Osteoblast (primary cell): ENCODE results near the gene DIPK1C. TPM values are rescaled to one million over a fixed set of nuclear protein-coding genes. Genes with fewer than 3 reads are reported as not detected.

Experiments used
- DNase-seq: peaks from one replicate; pipeline ENCODE4 v3.0.0; 2011; ENCODE audit warnings: low spot score, mixed read lengths; ENCODE audit not compliant: insufficient read length; ENCODE audit errors: missing footprints
- H2AFZ ChIP-seq: 2 replicates; pipeline ENCODE4 v1.6.0; 2011; ENCODE audit warnings: mild to moderate bottlenecking, low read length
- H3K27ac ChIP-seq: 2 replicates; pipeline ENCODE4 v1.5.1; 2011; ENCODE audit warnings: mild to moderate bottlenecking, low read depth, low read length, moderate library complexity
- H3K27me3 ChIP-seq: 2 replicates; pipeline ENCODE4 v1.6.0; 2012; ENCODE audit warnings: mild to moderate bottlenecking, control low read depth, inconsistent platforms, low read length, moderate library complexity; ENCODE audit not compliant: insufficient read depth
- H3K36me3 ChIP-seq: 2 replicates; pipeline ENCODE4 v1.5.1; 2011; ENCODE audit warnings: mild to moderate bottlenecking, low read length, control low read depth, moderate library complexity; ENCODE audit not compliant: insufficient read depth
- H3K4me1 ChIP-seq: 2 replicates; pipeline ENCODE4 v1.5.1; 2011; ENCODE audit warnings: mild to moderate bottlenecking, low read length, control low read depth, moderate library complexity; ENCODE audit not compliant: insufficient read depth
- H3K4me2 ChIP-seq: 2 replicates; pipeline ENCODE4 v1.6.0; 2011; ENCODE audit warnings: mild to moderate bottlenecking, low read length; ENCODE audit not compliant: insufficient read depth
- H3K4me3 ChIP-seq: fragments of 200-600 bp; sonication (generic); 3 replicates; pipeline ENCODE4 v1.5.1; 2012; ENCODE audit warnings: mild to moderate bottlenecking, low read length, inconsistent platforms; ENCODE audit not compliant: insufficient read depth
- H3K79me2 ChIP-seq: 2 replicates; pipeline ENCODE4 v1.6.0; 2012; ENCODE audit warnings: mild to moderate bottlenecking, low read length, control low read depth, inconsistent platforms; ENCODE audit not compliant: insufficient read depth
- H3K9me3 ChIP-seq: 2 replicates; pipeline ENCODE4 v1.5.1; 2011; ENCODE audit warnings: low read depth, low read length, control low read depth
- H4K20me1 ChIP-seq: 2 replicates; pipeline ENCODE4 v1.6.0; 2012; ENCODE audit warnings: mild to moderate bottlenecking, low read length, control low read depth; ENCODE audit not compliant: insufficient read depth
- CTCF ChIP-seq: IDR thresholded peaks from 2 replicates; pipeline ENCODE4 v1.5.1; 2011; ENCODE audit warnings: mild to moderate bottlenecking, low read depth, low read length, moderate library complexity; ENCODE audit errors: extremely low read depth
- total RNA-seq: library from RNA; depleted of rRNA; stranded (reverse); fragments of >200 nt; gene quantifications from 2 replicates; pipeline ENCODE4 v1.2.3, GENCODE V29; 2012

Gene DIPK1C
- total RNA-seq, result not detected in 2 replicates

DNA sequence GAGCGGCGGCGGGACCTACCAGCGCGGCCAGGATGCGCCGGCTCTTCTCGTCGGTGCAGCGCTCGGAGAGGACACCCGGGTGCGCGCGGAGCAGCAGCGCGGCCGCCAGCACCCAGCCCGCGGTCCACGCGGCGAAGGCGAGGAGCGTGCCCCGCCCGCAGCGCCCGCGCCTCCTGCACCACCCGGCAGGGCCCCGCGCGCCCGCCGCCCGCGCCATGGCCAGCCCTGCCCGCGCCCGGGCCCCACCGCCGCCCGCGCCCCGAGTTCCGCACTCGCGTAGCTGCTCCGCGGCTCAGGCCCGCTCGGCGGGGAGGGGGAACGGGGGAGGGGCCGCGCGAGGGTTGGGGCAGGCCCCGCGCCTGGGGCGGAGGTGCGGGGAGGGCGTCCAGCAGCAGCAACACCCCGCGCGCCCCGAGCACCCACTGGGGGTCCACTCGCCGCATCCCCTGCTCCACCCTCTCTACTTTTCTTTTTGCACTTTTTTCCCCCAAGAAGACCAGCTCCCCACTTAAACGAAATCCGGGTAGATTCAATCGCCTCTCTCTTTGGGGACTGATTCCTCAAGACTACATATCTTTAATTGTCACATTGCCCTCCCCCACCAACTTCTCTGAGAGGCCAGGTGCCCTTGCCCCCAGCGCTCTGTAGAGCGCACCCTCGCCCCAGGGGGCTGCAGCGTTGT lies at the start of gene DIPK1C:
DIPK1C (minus strand) TSS at position 266 of the 682 bp plus-strand sequence; CDS start at position 217, 49 bp downstream.
- H3K4me3 ChIP-seq, result no peak within 1 kb of the TSS
- H2AFZ ChIP-seq, result no peak within 1 kb of the TSS
- peaks cover 62% of the 10 kb centered on the region for H3K27me3 ChIP-seq
- no peak for DNase-seq
- no peaks in the 10 kb centered on the region for H3K4me1 ChIP-seq
- no peak for TF ChIP-seq CTCF
- H3K79me2 ChIP-seq, result no peaks in the 10 kb centered on the region
- H3K4me2 ChIP-seq, result no peak within 1 kb of the TSS
- H3K36me3 ChIP-seq, result no peaks in the 10 kb centered on the region
- H4K20me1 ChIP-seq, result no peaks in the 10 kb centered on the region
- no peak within 1 kb of the TSS for H3K27ac ChIP-seq
- H3K9me3 ChIP-seq, result no peaks in the 10 kb centered on the region

DNA sequence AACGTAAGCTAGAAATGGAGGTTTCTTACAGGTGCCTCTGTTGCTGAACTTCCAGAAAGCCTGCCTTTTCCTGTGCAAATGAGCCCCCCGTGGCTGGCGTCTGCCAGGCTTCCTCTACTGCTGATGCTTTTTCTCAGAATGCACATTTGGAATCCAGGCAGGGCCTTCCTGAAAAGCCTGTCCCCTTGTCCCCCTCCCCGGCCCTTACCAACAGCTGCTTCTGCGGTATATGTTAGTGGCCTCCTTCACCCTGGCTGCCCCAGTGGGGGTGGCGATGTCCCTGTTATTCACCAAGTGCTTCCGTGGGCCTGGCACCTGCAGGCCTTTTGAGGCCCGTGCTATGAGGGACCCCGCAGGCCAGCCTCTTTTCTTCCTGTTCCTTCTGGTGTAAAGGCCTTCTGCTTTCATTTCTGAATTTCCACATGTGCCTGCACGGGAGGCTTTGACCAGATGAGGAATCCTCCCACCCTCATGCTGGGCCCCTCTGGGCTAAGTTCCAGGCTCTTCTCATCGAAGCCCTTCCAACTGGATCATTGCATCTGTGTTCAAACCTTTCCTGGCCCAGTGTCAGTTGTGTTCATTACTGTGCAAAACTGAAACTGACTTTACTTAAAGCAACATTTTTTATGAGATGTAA lies 49.5 kb upstream of the DIPK1C start:
- no peaks in the 10 kb centered on the region for H3K79me2 ChIP-seq
- H3K36me3 ChIP-seq, result peaks cover 47% of the 10 kb centered on the region

GRCh38 chr18:74505776-74506175 lies 48.7 kb upstream of the DIPK1C start:
- Histone ChIP-seq H3K4me3 (no peak overlapping the region), H3K36me3 (peaks cover 50% of the 10 kb centered on the region), H3K9me3 (no peaks in the 10 kb centered on the region), H3K27ac (no peak overlapping the region), H3K4me2 (no peak overlapping the region), H3K4me1 (no peaks in the 10 kb centered on the region), H4K20me1 (peaks cover 3% of the 10 kb centered on the region), H3K79me2 (no peaks in the 10 kb centered on the region), H2AFZ (no peak overlapping the region), H3K27me3 (no peaks in the 10 kb centered on the region)
- TF ChIP-seq CTCF, result no peak
- DNase-seq, result no peak

More for the DNA sequence above, 49.5 kb upstream of the DIPK1C start:
- DNase-seq, result no peak
- Histone ChIP-seq H3K27me3 (no peaks in the 10 kb centered on the region), H4K20me1 (peaks cover 3% of the 10 kb centered on the region), H3K27ac (no peak overlapping the region), H3K9me3 (no peaks in the 10 kb centered on the region), H2AFZ (no peak overlapping the region), H3K4me2 (no peak overlapping the region), H3K4me3 (no peak overlapping the region), H3K4me1 (no peaks in the 10 kb centered on the region)
- TF ChIP-seq CTCF, result no peak

- no peak overlapping the region for H3K27ac ChIP-seq
- H3K27me3 ChIP-seq, result no peaks in the 10 kb centered on the region
- peaks cover 17% of the 10 kb centered on the region for H3K79me2 ChIP-seq
- TF ChIP-seq CTCF, result no peak
- H2AFZ ChIP-seq, result no peak overlapping the region
- DNase-seq, result no peak
- no peak overlapping the region for H3K4me2 ChIP-seq
- peaks cover 9% of the 10 kb centered on the region for H3K4me1 ChIP-seq
- no peaks in the 10 kb centered on the region for H3K9me3 ChIP-seq
- H3K36me3 ChIP-seq, result peaks cover 33% of the 10 kb centered on the region
- peaks cover 3% of the 10 kb centered on the region for H4K20me1 ChIP-seq
- no peak overlapping the region for H3K4me3 ChIP-seq
Measured at GRCh38 chr18:74503137-74503536, 46.0 kb upstream of the DIPK1C start.
